ENCODE measurements around the gene SH3RF1. TPM values are rescaled to one million over a fixed set of nuclear protein-coding genes. Genes with fewer than 3 reads are reported as not detected.

Gene SH3RF1
- total RNA-seq, 1 experiment from 2014 or later, result 4.4 TPM

- DNase-seq (ENCODE audit: extremely low read depth, low read depth), result no peak
These were observed 127.8 kb downstream of the SH3RF1 start for GRCh38 chr4:169142906-169143305.

GRCh38 chr4:169142391-169142790 lies 128.4 kb downstream of the SH3RF1 start:
- no peak for DNase-seq (ENCODE audit: extremely low read depth, low read depth)

GRCh38 chr4:169139021-169139420 lies 131.7 kb downstream of the SH3RF1 start:
- DNase-seq (ENCODE audit: extremely low read depth, low read depth), result no peak

- no peak for DNase-seq (ENCODE audit: extremely low read depth, low read depth)
These were observed 133.2 kb downstream of the SH3RF1 start for GRCh38 chr4:169137558-169137920.

- no peak for DNase-seq (ENCODE audit: extremely low read depth, low read depth)
These were observed 133.8 kb downstream of the SH3RF1 start for GRCh38 chr4:169136796-169137557.

GRCh38 chr4:169136330-169136729 lies 134.4 kb downstream of the SH3RF1 start:
- no peak for DNase-seq (ENCODE audit: extremely low read depth, low read depth)

GRCh38 chr4:169135776-169136175 lies 135.0 kb downstream of the SH3RF1 start:
- no peak for DNase-seq (ENCODE audit: extremely low read depth, low read depth)

GRCh38 chr4:169133932-169134331 lies 136.8 kb downstream of the SH3RF1 start:
- DNase-seq (ENCODE audit: extremely low read depth, low read depth), result no peak

GRCh38 chr4:169132561-169133305 lies 138.0 kb downstream of the SH3RF1 start:
- no peak for DNase-seq (ENCODE audit: extremely low read depth, low read depth)

GRCh38 chr4:169131556-169132208 lies 139.1 kb downstream of the SH3RF1 start:
- DNase-seq (ENCODE audit: extremely low read depth, low read depth), result no peak

- peak; percentile 9 for DNase-seq (ENCODE audit: extremely low read depth, low read depth)
These were observed 141.9 kb downstream of the SH3RF1 start for GRCh38 chr4:169128902-169129301.

GRCh38 chr4:169127314-169127713 lies 143.4 kb downstream of the SH3RF1 start:
- DNase-seq (ENCODE audit: extremely low read depth, low read depth), result no peak

- no peak for DNase-seq (ENCODE audit: extremely low read depth, low read depth)
These were observed 146.1 kb downstream of the SH3RF1 start for GRCh38 chr4:169124661-169125060.

GRCh38 chr4:169122422-169122821 lies 148.3 kb downstream of the SH3RF1 start:
- DNase-seq (ENCODE audit: extremely low read depth, low read depth), result no peak

- no peak for DNase-seq (ENCODE audit: extremely low read depth, low read depth)
These were observed 148.8 kb downstream of the SH3RF1 start for GRCh38 chr4:169121861-169122382.

- DNase-seq (ENCODE audit: extremely low read depth, low read depth), result no peak
These were observed 150.1 kb downstream of the SH3RF1 start for GRCh38 chr4:169120624-169121023.

GRCh38 chr4:169119536-169119935 lies 151.2 kb downstream of the SH3RF1 start:
- no peak for DNase-seq (ENCODE audit: extremely low read depth, low read depth)

GRCh38 chr4:169117591-169118081 lies 153.1 kb downstream of the SH3RF1 start:
- DNase-seq (ENCODE audit: extremely low read depth, low read depth), result no peak

- no peak for DNase-seq (ENCODE audit: extremely low read depth, low read depth)
These were observed 154.4 kb downstream of the SH3RF1 start for GRCh38 chr4:169116270-169116901.

GRCh38 chr4:169115897-169116254 lies 154.9 kb downstream of the SH3RF1 start:
- DNase-seq (ENCODE audit: extremely low read depth, low read depth), result peak; percentile 22
